NCI-H524 treated with DMSO at 0.1 percent for 48 hours (cell line): Measurements from ENCODE around the gene PKIG.
A peak's percentile ranks its signal among the peaks of the same experiment; 100 is the strongest.

Experiments used
- DNase-seq: peaks from one replicate; lab custom pipeline; 2025; lab: John Stamatoyannopoulos, UW

PKIG gene

DNA sequence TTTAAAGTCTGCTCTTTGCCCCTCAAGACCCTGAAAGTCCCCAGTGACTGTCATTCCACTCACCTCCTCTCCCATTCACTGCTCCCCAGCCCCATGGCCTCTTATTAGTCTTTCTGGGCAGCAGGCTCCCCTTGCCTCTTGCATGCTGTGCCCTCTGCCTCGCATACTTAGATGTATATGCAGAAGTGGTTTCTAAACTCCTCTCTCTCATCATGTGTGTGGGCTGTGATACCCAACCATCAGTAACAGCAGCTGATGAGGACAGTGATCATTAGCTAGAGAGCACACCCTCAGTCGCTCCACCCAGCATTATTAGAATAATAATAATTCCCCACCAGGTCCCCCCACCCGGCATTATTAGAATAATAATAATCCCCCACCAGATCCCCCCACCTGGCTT is 14.5 kb downstream of the PKIG start:
- no peak for DNase-seq

DNA sequence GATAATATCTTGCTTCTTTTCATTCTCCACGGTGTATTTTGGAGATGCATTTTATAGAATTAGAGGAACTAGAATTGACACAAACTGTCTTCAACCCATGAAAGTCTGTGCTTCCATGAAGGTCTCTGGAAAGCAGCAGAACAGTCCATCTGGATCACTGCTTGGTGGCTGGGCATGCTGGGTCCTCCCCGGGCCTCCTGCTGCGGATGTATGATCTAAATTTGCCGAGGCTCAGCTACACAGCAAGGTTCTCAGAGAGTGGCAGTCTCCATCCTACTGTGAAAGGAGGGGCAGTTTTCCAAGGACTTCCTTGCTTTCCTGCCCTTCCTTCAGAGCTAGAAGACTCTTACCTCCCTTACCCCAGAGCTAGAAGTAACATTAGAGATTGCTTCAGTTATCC is 15.1 kb downstream of the PKIG start:
- no peak for DNase-seq

DNA sequence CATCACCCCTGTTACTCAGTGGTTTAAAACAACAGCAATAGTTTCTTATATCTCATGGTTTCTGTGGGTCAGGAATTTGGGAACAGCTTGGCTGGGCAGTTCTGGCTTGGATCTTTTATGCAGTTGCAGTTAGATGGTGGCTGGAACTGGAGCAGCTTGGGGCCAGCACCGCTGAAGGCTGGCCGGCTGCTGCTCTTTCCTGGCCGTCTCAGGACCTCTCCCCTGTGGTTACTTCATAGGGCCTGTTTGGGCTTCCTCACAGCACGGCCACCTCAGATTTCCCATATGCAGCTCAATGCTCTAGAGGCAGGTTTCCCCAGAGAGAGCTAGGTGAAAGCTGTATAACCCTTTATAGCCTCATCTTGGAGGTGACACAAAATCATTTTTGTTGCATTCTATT is 15.6 kb downstream of the PKIG start:
- DNase-seq = no peak

DNA sequence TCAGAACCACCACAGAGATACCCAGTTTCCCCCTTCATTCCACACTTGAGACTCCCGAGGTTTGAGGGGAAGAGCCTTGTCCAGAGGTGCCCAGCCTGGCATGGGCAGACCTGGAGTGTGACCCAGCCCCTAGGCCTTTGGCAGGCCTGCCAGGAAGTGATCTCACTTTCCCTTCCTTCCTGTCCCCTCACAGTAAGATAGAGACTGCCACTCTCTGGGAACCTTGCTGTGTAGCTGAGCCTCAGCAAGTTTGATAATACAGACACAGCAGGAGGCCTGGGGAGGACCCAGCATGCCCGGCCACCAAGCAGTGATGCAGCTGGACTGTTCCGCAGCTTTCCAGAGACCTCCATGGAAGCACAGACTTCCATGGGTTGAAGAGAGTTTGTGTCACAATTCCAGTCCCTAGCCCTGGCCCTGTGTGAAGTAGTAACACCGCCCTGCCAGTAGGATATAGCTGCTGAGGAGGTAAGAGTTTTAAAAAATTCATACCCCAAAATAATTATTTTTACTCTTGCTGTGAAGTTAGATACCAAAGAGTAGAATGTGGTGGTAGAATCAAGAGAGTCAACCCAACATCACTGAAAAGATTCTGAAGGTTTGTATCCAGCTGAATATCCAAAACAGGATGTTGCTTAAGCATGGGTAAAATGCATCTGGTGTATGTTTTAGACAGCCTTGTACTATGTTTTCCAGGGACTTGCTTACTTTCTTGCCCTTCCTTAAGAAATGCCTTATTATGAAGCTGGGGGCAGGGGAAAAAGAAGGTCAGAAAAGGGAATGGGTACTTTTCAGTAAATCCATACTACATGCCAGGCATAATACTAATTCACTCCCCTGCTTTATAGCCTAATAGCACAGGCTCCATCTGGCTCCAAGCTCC is 16.3 kb downstream of the PKIG start:
- no peak for DNase-seq

DNA sequence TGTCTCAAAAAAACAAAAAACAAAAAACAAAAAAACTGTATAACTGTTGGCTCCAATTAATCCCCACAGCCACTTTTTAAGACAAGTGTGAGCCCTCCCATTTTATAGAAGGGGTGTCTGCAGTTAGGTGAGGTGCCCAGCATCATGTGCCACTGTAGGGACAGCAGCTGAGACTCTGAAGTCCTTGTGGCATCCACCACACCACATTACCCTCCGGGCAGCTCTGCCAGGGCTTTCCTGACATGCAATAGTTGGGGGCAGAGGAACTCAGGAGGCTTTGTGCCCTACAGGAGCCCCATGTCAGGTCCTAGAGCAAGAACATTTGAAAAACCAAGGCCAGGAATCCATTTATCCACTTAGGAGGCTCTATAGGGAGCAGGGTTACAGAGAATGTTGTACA is 17.3 kb downstream of the PKIG start:
- DNase-seq = no peak

DNA sequence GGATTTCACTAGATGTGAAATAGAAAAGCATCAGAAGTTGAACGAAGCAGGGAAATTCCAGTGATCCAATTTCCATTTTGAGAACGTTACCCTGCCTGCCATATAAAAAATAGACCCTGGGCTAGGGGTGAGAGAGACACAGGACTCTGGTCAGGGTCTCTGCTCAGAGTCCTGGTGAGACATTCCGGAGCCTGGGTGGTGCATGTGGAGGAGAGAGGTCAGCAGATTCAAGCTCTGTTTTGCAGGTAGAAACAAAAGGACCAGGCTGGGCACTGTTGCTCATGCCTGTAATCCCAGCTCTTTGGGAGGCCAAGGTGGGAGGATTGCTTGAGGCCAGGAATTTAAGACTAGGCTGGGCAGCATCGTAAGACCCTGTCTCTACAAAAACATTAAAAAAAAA is 17.9 kb downstream of the PKIG start:
- no peak for DNase-seq

DNA sequence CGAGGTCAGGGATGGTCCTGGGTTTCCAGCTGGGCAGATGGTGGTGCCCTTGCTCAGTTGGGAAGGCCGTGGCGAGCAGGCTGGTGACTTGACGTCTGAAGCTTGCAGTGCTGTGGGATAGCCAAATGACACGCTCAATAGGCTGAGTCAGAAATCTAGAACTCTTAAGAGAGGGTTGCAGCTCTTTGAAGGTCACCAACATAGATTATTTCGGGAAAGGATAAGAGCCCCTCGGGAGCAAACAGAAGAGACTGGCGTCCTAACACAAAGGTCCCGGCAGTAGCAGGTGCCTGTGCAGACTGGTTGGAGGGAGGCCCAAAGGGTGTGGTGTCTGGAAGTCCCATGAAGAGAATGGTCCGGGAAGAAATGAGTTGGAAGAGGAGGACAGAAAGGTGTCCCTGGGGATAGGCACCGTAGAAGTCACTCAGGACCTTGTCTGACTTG is 18.4 kb downstream of the PKIG start:
- DNase-seq = no peak

DNA sequence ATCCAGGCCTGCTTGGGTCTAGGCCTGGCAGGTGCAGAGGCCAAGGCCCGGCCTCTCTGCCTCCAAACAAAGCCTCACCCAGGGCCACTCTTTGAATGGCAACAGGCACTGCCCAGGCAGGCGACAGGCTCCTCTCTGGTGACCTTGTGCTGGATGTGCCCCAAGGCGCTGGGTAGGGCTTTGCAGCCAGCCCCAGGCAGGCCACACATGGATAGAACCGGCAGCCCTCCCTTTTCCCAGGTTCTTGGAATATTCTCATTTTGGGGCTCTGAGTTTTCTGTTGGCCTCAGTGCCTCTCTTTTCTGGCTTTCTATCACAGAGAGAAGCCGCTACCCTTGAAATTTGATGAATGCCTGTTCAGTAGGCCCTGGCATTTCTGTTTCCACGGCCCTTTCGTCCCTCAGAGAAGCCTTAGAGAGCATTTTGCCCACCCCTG is 18.9 kb downstream of the PKIG start:
- DNase-seq = no peak

DNA sequence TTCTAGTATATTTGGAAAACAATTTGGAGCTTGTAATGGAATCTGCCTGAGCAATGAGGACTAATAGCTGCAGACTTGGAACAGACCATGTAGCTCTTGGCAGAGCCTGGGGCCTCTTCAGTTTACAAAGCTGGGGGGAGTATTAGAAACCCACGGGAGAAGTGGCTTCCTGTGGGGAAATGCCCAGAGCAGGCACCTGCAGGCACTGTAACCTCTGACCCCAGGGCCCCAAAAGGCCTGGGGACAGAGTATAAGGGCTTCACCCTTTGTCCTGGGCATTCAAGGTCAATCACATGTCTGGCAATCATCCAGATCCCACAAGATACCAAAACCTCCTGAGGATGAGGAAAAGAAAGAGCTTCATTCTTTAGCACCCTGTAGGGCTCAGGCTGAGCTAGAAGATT is 19.4 kb downstream of the PKIG start:
- DNase-seq = no peak

DNA sequence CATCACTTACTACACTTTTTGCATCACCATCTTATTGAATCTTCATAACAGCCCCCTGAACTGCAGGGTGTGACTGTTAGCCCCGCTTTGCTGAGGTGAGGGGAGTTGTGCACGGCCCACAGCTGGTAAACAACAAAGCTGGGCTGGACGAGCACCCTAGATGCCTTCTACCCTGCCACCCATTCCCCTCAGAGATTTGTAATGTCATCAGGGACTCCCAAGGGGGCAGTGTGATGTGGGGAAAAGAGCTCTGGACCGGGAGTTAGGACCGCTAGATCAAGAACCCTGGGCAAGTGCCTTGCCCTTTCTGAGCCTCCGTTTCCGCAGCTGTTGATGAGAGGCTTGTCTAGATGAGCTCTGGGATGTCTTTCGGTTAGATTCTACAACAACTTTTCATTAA is 20.9 kb downstream of the PKIG start:
- no peak for DNase-seq

DNA sequence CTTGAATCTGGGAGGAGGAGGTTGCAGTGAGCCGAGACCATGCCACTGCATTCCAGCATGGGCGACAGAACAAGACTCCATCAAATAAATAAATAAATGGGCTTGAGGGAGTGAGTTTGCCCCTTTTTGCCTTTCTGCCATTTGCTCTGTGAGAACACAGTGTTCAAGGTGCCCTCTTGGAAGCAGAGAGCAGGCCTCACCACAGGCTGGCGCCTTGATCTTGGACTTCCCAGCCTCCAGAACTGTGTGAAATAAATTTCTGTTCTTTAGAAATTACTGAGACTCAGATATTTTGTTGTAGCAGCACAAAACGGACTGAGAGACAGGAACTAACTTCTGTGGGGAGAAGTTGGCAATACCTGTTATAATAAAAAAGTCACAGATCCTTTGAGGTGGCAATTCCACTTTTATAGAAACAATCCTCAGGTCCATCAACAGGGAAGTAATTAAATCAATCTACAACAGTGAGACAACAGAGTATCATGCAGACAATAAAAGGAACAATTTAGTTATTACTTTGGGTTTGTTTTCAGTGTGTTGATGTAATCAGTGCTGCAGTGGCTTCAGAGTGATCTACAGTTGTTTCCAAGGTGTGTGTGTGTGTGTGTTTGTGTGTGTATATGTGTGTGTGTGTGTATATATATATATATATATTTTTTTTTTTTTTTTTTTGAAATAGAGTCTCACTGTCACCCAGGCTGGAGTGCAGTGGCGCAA is 24.5 kb downstream of the PKIG start:
- no peak for DNase-seq

DNA sequence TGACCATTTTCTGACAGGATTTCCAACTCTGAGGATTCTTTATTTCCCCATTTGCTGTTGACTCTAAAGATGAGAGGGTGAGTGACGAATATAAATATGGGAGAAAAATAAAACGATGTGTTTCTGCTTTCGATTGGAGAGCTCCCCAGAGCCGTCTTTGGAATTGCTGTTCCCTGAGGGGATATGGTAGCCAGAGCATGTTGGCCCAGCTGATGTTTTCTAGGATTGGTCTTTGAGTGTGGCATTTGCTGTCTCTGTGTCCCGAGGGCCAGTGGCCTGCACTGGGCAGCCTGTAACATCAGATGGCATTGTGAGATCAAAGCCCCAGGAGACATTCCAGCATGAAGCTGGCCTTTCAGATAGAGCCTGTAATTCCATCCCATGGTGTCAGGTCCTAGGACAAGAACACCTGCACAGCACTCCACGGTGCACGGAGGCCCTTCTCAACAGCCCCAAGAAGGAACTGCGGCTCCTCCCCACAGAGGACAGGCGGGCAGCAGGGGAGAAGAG is 26.7 kb downstream of the PKIG start:
- DNase-seq = no peak

DNA sequence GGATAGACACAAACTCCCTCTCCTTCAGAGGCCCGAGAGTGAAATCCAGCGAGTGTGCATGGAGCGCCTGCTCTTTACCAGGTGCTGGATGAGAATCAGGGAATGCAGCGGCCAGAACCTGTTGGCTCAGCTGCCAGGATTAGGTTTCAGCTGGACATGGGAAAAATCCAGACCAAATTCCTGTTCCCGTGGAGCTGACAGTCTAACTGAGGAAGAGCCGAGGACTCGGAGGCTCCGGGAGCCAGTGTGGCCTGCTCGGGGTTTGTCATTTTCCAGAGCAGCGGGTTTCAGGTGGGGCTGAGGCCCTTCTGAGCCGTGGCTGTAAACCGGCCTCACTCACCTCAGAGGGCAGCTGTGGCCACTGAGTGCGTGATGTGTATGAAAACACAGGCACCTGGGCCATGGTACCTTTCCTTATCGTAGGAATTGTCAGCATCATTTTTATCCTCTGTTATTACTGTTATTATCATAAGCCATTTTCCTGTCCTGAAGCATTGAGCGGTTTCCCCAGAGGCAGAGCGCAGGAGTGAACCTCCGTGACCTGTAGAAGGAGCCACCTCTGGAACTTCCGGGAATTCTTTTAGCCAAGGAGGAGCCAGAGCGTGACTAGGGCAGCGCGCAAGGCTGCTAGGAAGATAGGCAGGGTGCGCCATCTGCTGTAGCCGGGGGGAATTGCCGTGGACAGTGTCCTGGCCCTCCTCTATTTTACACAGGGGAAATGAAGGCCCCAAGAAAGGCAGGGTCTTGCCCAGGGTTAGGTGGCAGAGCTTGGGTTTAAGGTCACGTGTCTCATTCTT is 27.3 kb downstream of the PKIG start:
- peak; percentile 11 for DNase-seq

DNA sequence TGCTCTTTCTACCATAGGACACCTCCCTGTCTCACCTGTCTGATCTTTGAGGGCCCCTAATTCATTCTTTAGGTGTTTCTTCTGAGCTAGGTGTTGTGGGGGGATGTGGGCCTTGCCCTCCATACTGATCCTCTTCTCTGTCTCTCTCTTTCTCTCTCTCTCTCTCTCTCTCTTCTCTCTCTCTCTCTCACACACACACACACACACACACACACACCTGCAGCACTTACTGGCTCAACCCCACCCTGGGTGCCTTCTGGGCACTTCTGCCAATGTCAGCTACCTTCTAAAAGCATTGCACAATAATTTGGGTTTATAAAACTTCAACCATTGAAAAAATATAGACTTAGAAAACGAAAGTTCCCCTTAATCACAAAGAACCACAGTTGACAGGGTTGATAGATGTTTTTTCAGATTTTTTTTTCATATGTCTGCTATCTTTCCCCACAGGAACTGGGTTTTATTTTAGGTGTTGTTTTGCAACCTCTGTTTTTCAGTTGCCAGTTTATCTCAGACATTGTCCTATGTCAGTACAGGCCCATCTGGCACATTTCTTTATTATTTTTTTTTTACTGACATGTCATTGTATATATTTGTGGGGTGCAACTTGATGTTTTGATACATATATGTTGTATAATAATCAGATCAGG is 28.1 kb downstream of the PKIG start:
- no peak for DNase-seq

DNA sequence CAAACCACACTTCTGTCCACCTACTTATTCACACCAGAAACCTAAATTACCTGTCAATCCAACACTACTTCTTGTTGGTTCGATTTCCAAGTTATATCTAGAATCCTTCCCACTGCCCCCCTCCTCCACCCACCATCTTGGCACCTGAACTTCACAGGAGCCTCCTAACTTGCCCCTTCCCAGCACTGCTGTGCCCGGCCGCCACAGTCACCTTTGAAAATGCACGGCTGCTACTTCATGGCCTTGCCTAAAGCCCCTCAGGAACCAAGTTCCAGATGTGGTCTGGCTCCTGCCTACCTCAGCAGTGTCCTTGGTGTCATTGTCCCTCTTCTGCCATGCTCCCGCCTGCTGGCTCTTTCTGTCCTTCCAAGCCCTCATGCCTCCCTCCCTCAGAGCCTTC is 31.2 kb downstream of the PKIG start:
- no peak for DNase-seq

DNA sequence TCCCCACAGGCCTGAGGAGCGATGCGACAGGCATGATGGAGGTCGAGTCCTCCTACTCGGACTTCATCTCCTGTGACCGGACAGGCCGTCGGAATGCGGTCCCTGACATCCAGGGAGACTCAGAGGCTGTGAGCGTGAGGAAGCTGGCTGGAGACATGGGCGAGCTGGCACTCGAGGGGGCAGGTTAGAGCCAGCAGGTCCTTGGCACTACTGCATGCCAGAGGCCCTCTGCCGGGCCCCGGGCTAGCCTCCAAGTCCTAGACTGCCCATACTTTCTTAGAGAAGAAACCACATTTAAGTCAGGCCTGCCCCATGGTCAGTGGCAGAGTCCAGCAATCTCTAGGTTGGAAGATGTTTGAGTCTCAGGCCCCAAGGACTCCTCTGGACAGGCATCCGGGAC is 32.1 kb downstream of the PKIG start:
- no peak for DNase-seq

DNA sequence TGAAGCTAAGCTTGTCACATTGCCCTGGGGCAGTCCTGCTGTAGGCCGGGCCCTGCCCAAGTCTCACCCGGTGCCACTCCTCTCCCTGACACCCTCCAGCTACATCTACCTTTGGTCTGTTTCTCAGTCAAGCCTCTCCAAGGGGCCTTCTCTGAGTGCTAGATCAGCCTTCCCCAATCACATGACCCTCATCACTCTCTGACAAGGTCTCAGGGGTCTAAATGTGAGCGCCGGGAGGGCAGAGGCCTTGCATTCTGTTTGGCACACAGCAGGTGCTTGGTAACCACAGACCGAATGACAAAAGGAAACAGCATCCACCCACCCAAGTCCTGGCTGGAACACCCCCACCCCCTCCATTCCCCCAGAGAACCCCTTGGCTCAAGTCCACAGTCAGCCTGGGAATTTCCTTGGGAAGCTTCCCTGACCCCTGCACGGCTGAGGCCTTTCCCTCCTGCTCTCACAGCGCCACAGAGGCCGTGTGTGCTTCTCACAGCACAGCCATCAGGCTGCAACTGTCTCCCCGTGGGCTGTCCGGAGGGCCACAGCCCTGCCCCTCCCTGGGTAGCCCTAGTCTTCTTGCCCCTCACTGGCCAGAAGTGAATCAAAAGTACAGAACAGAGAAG is 32.9 kb downstream of the PKIG start:
- DNase-seq = no peak

DNA sequence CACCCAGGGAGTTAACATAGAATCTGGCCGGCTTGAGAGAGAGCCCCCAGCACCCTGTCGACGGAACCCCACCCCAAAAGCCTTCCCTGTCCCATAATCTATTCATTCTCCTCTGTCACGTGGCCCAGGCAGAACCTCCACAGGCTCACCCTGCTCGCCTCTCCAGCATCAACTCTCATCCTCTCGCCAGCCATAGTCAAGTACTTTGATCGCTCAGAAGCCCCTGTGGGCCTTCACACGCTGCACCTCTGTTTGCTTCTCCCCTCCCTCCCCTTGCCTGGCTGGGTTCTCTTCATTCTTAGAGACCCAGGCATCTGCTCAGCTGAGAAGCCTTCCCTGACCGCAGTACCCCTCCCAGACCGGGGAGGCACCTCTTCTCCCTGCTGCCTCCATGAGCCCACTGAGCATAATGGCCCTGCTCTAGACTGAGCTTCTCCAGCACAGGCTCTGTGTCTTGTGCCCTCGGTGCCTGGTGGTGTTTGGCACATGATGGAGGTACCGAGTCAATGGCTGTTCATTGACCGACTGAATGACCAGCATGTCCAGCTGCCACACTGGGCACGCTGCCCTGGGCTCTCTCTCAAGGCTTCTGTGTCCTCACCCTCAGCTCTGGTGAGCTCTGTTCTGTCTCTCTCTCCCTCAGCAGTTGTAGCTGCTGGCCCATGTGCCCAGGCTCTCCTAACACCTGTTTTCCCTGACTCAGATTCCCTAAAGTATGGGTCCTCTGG is 33.7 kb downstream of the PKIG start:
- DNase-seq = no peak

DNA sequence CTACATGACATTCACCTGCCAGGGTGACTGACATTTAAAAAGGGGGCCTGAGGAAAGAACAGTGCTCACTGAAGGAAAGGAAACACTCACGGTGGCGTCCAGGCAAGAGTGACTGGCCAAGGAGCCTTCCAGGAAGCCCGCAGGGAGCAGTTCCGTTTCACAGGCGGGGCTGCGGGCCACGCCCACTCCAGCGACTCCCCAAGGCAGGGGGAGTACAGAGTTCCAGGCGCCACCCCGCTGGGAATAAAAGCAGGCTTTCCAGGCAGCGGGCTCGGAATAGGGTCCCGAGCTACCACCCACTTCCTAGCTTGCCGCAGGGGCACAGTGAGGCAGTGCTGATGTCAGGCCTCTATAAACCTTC is 34.2 kb downstream of the PKIG start:
- DNase-seq = no peak

DNA sequence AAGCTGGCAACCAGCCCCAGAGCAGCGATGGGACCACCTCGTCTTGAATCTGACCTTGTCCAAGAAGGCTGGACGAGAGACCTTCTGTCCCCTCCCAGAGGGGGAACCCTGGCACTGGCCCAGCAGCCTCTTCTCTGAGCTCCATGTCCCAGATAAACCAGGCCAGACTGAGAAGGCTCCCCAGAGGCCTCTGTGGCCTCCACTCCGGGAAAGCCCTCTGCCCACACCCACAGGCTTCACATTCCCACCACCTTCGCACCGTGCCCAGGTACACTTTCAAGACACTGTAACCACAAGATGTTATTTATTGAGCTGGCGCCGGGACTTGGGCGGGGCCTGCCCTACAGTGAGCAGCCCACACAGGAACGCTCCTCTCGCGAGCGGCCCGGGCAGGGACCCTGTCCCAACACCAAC is 35.9 kb downstream of the PKIG start:
- DNase-seq = no peak

DNA sequence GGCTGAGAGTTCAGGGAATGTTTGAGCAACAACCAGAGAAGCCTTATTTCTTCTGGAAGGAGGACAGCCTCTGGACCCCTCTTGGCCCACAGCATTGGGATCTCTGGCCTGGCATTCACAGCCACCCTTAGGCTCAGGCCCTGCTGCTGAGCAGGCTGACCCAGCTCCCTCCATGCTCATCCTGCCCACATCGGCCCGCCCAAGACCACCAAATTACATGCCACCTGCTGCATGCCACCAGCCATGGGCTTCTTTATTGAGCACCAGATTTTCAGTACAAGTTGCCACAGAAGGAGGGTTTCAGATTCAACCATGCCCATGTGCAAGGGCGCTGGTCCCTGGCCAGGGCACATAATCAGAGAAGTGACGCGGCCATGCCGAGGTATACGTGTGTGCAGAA is 36.9 kb downstream of the PKIG start:
- DNase-seq = no peak
